HG02884 (cell line): ENCODE data around the gene DENND6A.
"Not testable (repeated sequence)": the region's sequence is repeated elsewhere in the genome, so short reads cannot be mapped to it uniquely, and the experiment has no call there.

Experiments
- ATAC-seq: cut with Tn5 transposase; IDR thresholded peaks from one replicate; pipeline ENCODE4 v1.9.1; 2021; ENCODE audit warnings: mild to moderate bottlenecking, moderate library complexity; ENCODE audit not compliant: unreplicated experiment

The DENND6A gene

DNA sequence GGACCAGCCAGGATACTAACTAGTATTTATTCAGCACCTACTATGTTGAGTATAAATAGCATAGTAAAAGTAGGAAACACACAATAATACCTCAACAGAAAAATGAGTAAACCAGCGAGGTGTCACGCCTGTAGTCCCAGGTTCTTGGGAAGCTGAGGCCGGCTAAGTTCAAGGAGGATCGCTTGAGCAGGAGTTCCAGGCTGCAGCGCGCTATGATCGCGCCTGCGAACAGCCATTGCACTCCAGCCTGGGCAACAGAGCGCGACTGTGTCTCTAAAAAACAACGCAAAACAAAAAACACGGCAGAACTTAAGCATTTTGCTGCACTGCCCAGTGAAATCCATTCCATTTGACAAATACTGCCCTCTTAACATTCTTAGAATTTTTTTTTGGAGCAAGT is 1.3 kb upstream of the DENND6A start:
- ATAC-seq = no peak

DNA sequence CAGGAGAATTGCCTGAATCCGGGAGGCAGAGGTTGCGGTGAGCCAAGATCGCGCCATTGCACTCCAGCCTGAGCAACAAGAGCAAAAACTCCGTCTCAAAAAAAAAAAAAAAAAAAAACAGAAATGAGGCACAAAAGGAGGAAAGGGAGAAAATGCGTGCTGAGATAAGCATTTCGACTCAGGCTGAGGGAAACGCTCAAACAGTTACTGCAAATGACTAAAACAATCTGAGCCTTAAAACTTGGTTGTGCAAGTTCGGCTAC is 813 bp downstream of the DENND6A start:
- not testable (repeated sequence) for ATAC-seq

DNA sequence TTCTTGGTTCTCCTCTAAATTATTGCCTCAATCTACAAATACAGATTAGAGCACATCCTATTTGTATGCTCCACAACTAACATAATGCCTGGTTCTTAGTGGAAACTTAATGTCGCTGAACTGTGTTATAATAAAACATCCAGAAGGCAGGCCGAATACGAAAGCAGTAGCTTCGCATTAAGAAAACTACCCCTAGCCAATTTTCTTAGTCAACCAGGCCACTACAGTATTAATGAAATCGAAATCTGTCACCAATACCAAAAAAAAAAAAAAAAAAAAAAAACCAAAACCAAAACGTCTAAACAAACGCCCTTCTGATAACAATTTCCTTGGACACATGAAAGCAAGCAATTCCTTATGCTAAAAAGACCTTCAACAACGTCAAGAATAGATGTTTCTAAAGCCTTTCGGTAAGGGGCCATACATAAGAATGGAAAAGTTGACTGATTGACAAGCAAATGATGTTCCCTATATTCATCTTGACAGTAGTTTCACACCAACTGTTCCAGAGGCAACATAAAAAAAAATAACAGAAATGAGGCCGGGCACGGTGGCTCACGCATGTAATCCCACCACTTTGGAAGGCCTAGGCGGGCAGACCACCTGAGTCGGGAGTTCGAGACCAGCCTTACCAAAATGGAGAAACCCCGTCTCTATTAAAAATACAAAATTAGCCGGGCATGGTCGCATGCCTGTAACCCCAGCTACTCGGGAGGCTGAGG is 1.3 kb downstream of the DENND6A start:
- no peak for ATAC-seq

DNA sequence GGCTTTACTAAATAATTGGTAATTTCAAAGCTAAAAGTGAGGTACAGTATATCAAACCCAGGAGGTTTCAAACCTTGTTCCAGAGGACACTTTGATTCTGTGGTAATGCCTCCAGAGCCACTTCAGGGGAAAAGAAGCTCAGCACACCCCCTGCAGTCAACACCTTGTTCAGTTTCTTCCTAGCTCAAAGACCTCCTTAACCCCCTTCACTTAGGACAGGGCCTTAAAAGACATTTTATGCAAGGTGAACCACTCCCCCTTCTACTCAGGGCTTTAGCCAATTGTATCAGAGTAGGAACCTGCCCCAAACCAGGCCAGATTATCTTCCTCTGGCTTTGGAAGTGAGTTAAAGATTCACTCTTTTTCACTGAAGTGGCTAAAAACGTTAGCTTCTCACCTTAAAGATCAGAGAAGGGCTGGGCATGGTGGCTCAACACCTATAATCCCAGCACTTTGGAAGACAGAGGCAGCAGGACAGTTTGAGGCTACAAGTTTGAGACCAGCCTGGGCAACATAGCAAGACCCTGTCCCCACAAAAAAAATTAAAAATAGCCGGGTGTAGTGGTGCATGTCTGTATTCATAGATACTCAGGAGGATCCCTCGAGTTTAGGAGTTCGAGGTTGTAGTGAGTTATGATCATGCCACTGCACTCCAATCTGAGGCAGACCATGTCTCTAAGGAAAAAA is 3.4 kb downstream of the DENND6A start:
- ATAC-seq = no peak

DNA sequence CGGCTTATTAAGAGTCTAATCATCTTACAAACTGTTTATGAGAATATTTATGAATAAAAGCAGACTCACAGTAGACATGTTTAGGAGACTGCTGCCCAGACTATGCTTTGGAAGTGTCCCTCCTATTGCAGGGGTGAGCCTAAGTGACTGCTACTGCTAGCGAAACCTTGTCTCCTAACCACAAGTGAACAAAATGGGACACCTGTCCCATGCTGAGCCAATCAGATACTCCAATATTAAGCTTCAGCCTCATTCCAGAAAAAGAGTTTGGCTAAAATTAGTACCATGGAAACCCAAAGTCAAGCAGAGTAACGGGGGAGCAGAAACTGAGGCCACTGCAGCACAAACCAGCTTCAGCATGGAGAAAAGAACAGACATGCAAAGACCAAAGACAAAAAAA is 4.6 kb downstream of the DENND6A start:
- no peak for ATAC-seq

DNA sequence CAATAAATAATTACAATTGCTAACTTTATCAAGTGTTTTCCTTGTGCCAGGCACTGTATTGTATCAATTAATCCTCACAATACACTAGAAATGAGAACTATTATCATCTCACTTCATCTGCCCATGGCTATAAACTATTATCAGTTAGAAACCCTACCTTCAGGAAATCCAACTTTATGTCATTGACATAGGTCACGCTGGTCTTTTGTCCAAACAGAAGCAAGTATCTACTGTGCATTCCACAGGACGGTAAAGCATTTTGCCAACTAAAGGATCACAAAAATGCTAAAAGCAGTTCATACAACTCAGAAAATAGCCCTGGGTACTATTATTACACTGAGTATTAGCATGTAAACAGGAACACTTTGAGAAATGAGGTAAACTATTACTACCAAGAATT is 9.6 kb downstream of the DENND6A start:
- no peak for ATAC-seq

DNA sequence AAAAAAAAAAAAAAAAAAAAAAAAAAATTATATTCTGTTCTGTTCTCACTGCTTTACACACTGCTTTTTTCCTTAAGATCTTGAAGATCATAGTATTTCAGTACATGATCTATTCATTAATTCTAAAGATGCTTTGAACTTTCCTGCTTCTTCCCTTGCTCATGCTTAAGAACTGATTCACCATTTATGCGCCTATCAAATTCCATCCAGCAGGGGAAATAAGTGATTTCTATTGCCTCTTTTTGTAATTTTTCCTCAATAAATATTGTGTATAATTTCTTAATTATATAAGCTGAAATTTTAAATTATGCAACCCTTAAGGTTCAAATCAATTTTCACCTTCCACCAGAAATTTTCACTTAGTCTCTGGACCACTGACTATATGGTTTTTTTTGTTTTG is 10.6 kb downstream of the DENND6A start:
- ATAC-seq = no peak

DNA sequence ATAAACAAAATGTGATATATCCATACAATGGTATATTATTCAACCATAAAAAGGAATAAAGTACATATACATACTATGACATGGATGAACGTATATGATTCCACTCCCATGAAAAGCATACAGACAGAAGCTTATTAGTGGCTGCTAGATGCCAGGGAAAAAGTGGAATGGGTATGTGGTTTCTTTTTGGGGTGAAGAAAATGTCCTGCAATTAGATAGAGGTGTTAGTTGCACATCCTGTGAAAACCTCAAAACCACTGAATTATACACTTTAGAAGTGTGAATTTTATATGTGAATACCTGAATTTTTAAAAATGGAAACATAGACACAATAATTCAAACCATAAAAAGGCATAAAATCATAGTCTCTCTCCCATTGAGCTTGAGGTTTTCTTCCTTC is 11.2 kb downstream of the DENND6A start:
- no peak for ATAC-seq

DNA sequence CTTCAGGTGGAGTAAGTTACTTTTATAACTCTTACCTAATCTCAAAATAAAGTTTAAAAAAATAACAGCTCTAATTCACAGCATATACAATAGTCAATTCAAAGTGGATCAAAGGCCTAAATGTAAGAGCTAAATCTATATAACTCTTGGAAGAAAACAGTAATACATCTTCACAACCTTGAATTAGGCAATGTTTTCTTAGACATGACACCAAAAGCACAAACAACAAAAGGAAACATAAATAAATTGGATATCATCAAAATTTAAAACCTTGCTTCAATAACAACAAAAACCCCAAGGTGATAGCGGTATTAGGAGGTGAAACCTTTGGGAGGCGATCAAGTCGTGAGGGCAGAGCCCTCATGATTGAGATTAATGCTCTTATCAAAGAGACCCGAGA is 12.8 kb downstream of the DENND6A start:
- ATAC-seq = no peak

DNA sequence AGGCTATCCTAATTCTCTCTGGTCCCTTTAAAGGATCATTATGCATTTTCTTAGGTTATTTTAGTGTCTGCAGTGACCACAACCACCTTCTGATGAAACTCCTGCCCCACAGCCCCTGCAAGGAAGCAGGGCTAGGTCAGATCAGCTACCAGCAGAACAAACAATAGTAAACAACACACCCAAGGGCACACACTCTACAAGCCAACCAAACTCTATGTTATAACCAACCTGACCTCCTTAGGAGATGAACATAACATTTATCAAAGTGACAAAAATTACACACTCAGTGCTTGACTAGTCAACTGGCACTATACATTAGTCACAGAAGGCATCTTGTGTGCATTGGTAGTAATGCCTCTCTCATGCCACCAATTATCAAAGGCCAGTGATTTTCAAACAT is 17.3 kb downstream of the DENND6A start:
- no peak for ATAC-seq

DNA sequence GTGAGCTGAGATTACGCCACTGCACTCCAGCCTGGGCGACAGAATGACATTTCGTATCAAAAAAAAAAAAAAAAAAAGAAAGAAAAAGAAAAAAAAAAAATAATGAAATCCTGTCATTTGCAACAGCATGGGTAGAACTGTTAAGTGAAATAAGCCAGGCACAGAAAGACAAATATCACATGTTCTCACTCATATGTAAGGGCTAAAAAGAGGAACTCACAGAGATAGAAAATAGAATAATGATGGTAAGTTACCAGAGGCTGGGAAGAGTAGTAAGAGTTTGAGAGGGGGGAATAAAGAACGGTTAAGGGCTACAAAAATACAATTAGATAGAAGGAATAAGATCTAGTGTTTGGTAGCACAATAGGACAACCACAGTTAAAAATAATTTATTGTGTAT is 19.7 kb downstream of the DENND6A start:
- no peak for ATAC-seq

DNA sequence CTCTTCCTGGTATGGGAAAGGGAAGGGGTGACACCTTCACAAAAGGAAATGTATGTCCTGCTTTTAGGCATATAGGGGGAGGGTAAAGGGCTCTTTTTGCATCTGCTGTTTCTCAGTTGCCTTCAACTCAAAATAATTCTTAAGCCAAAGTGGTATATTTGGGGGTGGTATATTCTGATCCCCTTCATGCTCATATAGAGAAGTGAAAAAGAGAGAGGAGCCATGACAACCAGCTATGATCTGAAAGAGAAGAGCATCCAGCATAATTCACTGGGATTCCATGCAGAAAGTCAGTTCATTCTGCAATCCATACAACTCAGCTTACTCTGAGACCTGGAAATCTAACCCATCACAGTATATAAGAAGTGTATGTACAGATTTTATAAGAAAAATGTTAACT is 22.3 kb downstream of the DENND6A start:
- no peak for ATAC-seq

DNA sequence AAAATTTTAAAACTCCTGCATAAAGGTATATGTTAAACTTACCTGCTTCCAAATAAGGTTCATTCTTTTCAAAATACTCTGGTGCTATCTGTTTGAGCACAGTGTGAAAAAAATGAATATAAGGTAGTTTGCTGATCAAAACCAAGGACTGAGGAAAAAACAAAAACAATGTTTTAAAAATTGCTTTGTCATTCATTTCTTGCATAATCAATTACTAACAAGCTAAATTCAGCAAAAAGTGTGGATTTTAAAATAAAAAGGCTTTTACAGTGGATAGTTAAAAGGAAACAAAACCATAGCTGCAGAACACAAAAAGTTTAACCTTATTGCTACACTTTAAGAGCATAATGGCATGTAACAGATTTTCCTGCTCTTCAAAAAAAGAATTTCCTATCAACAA is 31.5 kb downstream of the DENND6A start:
- ATAC-seq = no peak

DNA sequence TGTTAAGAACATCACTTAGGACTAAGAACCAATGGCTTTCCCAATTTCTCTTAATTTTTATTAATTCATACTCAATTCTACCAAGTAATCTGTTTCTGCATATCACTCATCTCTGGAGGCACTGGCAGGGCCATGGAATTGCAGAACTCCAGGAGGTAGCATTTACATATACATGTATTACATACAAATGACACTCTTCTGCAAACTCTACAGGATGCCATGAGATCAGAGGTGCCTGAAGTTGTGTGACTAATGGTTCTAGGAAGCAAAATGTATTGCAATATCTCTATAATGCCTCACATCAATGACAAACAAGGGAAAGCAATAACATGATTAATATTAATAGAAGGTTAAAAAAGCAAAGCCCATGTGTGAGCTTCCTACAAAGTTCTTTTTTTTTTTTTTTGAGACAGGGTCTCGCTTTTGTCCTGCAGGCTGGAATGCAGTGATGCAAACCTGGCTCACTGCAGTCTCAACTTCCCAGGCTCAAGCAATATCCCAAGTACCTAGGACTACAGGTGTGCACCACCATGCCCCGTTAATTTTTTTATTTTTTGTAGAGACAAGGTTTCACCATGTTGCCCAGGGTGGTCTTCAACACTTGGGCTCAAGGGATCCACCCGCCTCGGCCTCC is 33.0 kb downstream of the DENND6A start:
- ATAC-seq = no peak

DNA sequence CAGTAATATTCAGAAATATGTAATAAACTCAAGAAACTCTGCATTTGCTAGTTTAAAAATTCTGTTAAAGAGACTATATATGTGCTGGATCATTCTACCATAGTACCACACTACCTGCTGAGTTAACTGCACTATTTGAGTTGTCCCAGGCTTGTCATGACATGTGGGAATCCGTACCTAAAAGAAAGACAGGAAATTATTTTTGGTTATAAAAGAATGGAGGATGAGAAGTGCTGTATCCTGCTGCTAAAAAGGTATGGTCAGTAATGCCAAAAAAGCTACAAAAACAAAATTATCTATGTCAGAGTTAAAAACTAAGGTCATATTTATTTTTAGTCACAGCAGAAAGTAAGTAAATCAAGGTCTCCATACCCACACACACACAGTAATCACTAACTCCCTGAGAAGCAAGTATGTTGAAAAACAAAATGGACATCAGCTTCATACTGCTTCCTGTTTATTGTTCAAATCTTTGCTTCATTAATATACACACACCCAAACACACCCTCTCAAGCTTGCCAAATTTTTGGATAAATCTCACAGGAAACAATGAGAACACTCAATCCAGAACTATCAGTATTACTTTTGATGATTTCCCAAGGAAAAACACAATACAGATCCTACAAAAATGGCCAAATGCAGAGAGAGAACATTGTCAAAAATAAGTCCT is 33.7 kb downstream of the DENND6A start:
- no peak for ATAC-seq

DNA sequence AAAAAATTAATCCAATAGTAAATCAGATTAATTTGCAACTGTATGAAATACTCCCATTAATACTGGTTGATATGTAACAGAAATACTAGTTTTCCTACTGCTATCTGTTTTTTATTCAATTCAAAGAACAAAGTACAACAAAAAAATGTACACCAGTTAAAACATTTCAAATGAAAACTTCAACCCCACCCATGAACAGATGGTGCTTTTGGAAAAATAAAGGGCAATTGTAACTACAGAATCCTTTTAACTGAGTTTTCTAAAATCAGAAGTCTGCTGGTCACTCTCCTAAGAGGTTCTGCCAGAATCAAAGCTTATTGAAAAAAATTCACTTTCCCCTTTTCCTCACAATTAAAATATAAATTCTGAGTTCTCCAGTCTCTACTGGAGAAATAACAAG is 34.3 kb downstream of the DENND6A start:
- no peak for ATAC-seq

DNA sequence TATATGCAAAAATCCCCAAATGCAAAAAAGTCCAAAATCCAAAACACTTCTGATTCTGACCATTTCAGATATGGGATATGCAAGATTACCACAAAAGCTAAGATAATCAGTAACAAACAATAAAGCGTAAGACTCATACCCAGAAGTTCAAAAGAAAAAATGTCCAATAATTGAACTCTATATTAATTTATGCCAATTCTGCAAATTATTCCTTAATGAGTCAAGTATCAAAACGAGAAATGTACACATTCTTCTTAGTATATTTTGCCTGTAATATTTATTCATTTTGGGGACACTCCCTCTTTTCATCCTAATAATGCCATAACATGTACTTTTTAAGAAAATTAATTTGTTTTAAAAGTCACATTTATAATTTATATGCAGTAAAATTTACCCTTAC is 37.1 kb downstream of the DENND6A start:
- ATAC-seq = no peak

DNA sequence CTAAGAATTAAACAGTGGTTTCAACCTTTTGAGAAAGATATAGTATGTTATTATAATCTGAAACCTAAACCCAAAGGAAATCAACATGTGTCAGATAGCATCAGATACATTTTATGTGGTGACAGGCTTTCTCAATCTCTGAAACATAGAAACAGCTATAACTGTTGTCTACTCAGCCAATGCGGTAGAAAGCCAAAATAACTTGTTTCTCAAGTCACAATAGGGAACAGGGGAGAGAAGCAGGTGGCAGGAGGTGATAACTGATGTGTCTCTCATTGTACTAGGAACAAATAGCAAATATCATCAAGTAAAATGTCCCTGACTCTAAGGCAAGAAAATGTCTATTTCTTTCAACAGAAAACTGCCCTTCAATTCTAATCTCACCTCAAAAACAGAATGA is 38.6 kb downstream of the DENND6A start:
- no peak for ATAC-seq

DNA sequence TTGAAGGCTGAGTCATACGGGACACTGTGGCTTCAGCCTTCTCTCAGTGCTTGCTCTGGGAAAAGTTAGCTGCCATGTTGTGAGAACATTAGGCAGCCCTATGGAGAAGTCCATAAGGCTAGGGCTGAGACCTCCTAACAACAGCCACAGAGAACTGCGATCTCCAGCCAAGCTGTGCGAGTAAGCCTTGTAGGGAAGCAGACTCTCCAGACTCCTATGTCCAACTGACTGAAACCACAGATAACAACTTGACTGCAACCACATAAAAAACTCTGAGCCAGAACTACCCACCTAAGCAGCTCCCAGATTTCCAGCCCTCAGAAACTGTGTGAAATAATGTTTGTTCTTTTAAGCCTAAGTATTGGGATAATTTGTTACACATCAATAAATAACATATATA is 40.7 kb downstream of the DENND6A start:
- ATAC-seq = no peak

DNA sequence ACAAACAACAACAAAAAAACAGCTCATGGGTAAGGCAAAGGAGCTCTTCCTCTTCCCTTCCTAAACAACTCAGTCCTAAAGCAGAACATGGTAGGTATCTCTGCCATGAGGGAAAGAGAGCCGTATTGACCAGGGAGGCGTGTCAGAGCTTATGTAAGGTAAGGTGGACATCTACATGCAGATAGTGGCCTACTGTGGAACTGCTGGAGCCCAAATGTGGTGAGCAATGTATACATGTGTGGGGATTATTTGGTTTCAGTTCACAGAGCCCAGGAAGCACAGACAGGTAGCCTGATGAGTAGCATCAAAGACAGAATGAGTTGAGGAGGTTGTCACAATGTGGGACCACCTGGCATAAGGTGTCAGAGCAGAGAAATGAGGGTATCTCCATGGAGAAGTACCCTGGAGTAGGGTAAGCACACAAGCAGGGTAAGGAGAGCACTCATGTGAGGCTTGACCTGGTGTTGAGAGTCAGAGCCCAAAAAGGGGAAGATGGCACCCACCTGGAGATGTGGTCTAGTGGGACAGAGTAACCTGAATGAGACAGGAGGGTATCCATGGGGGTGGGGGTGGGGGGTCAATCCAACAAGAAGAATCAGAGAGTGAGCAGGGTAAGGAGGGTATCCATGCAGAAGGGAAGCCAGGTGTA is 45.5 kb downstream of the DENND6A start:
- ATAC-seq = no peak

DNA sequence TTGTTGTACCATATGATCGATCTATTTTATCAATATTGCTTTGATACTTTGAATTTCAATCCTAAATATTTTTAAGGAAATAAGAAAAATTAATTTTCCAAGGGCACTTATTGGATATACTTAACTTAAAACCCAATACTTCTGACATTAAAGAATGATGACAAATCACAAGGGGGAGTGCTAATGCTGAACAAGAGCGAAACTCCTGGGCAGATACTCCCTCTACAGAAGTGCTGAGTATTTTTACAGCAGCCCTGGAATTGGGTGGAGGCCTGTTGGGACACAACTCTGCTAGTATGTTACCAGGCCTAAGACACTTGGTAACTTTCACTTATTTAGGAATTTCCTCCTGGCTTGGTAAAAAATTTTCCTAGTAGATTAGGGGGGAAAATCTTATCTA is 46.2 kb downstream of the DENND6A start:
- ATAC-seq = no peak

DNA sequence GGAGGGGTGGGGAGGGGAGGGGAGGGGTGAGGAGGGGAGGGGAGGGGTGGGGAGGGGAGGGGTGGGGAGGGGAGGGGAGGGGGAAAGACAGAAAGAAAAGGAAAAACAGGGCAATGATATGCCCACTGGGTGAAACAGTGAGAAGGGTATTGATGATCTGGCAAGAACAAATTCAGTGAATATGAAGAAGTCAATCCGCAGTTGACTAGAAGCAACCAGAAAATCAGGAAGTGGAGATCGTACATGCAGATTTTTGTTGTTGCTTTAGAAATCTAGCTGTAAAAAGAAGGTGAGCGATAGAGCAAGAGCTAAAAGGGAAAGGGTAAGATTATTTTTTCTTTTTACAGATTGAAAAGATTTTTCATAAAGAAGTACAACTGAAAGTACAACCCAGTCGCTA is 48.1 kb downstream of the DENND6A start:
- ATAC-seq = no peak
